ENCODE measurements around the gene TBC1D14. TPM values are rescaled to one million over a fixed set of nuclear protein-coding genes. Genes with fewer than 3 reads are reported as not detected.

The TBC1D14 gene
- total and polyA plus RNA-seq, 9 of the 15 experiments (the other 6 are each of a cell fraction or from before 2014, with no cell fraction given), result 2.1 to 59.6 (median 44.8) TPM

GRCh38 chr4:7042503-7043283, 133.1 kb downstream of the TBC1D14 start (continued):
- no peak for TF ChIP-seq HOMEZ (CRISPR knock-in tag; IDR thresholded peaks at IDR 0.05)
- 0 out of 2 replicates have a peak, but pooled peaks have one; percentile 7 for TF ChIP-seq BCOR (IDR thresholded peaks at IDR 0.05)
- no peak for TF ChIP-seq CBX2 (IDR thresholded peaks at IDR 0.05; ENCODE audit: insufficient read depth, low read length, poor library complexity, severe bottlenecking)
- TF ChIP-seq E2F6 (IDR thresholded peaks at IDR 0.05; ENCODE audit: borderline replicate concordance in 1 of 2, extremely low read depth in 1 of 2, insufficient read depth in 1 of 2, insufficient read length in 1 of 2, low read depth in 1 of 2, low read length in 1 of 2, poor library complexity in 1 of 2, severe bottlenecking in 1 of 2), result peak in 1 of 2 experiments; percentile 84
- no peak for TF ChIP-seq MLX (CRISPR knock-in tag; conservative IDR thresholded peaks at IDR 0.05)
- peak; percentile 56; the same call in 1 of the 2 replicates for TF ChIP-seq SPI1 (IDR thresholded peaks at IDR 0.05; ENCODE audit: borderline replicate concordance, low read depth, low read length)
- TF ChIP-seq ZNF76 (CRISPR knock-in tag; IDR thresholded peaks at IDR 0.05; ENCODE audit: borderline replicate concordance), result no peak
- TF ChIP-seq ZNF586 (CRISPR knock-in tag; conservative IDR thresholded peaks at IDR 0.05), result no peak
- TF ChIP-seq NRF1 (conservative IDR thresholded peaks at IDR 0.05 in 1 of 2, IDR thresholded peaks at IDR 0.05 in 1 of 2), result peak; percentile 90 to 92
- TF ChIP-seq PRPF4 (IDR thresholded peaks at IDR 0.05; ENCODE audit: insufficient read depth, low read depth, low read length, poor library complexity, severe bottlenecking), result no peak
- peak; percentile 92 for TF ChIP-seq RBM22 (IDR thresholded peaks at IDR 0.05; ENCODE audit: low read depth, low read length, poor library complexity, severe bottlenecking)
- TF ChIP-seq HNRNPUL1 (IDR thresholded peaks at IDR 0.05; ENCODE audit: low read length), result no peak
- no peak for TF ChIP-seq ZBTB11 (CRISPR knock-in tag; IDR thresholded peaks at IDR 0.05)
- TF ChIP-seq PTBP1 (IDR thresholded peaks at IDR 0.05; ENCODE audit: low read depth, low read length), result no peak
- no peak for TF ChIP-seq ZNF23 (CRISPR knock-in tag; IDR thresholded peaks at IDR 0.05)
- no peak for TF ChIP-seq ZNF75A (CRISPR knock-in tag; IDR thresholded peaks at IDR 0.05)
- peak; percentile 99 for TF ChIP-seq SAP30 (IDR thresholded peaks at IDR 0.05; ENCODE audit: borderline replicate concordance, insufficient read depth, low read depth, low read length, poor library complexity, severe bottlenecking)
- no peak for TF ChIP-seq KLF10 (CRISPR knock-in tag; IDR thresholded peaks at IDR 0.05)

Data from K562 (cell line).